PC-3 (cell line): Measurements from ENCODE around the gene EME2. TPM values are rescaled to one million over a fixed set of nuclear protein-coding genes. Genes with fewer than 3 reads are reported as not detected.

Experiments used
- ATAC-seq: fragments of 200-7000 bp; cut with Tn5 transposase; 2 replicates; pipeline ENCODE4 v1.9.1; 2020; ENCODE audit warnings: mild to moderate bottlenecking, moderate library complexity
- BruUV-seq: library from RNA; stranded (reverse); fragments of 400-500 nt; replicated peaks from 2 replicates; lab custom pipeline; 2021; lab: Mats Ljungman, UMichigan
- CTCF ChIA-PET: fragments of 300-600 bp; sonication (Branson Sonifier 250); formaldehyde crosslinking; loops from one replicate; lab custom pipeline; 2022; ENCODE audit warnings: antibody characterized with exemption; lab: Charles Lee
- POLR2A ChIA-PET: fragments of 300-600 bp; sonication (Branson Sonifier 250); formaldehyde crosslinking; loops from one replicate; lab custom pipeline; 2022; ENCODE audit warnings: antibody characterized with exemption; ENCODE audit not compliant: unreplicated experiment; lab: Charles Lee
- DNase-seq: peaks from one replicate; pipeline ENCODE4 v3.0.0-alpha.2; 2015
- H2AFZ ChIP-seq: fragments of 300-600 bp; sonication (generic); 2 replicates; pipeline ENCODE4 v1.6.0; 2016; ENCODE audit warnings: antibody characterized with exemption, low read length
- H3F3A ChIP-seq: fragments of 300-600 bp; sonication (generic); one replicate; pipeline ENCODE4 v1.6.0; 2017; ENCODE audit warnings: antibody characterized with exemption, low read length, control low read depth, mild to moderate bottlenecking; ENCODE audit not compliant: unreplicated experiment
- H3K27ac ChIP-seq: fragments of 300-600 bp; sonication (generic); 2 replicates; pipeline ENCODE4 v1.5.1; 2016; ENCODE audit warnings: mild to moderate bottlenecking, low read length
- H3K27me3 ChIP-seq: fragments of 300-600 bp; sonication (generic); 2 replicates; pipeline ENCODE4 v1.6.1; 2016; ENCODE audit warnings: low read length, mixed read lengths
- H3K36me3 ChIP-seq: fragments of 300-600 bp; sonication (generic); 2 replicates; pipeline ENCODE4 v1.6.1; 2016; ENCODE audit warnings: low read depth, mixed run types, low read length, mixed read lengths
- H3K4me1 ChIP-seq: fragments of 300-600 bp; sonication (generic); 2 replicates; pipeline ENCODE4 v1.5.1; 2016; ENCODE audit warnings: low read length; ENCODE audit not compliant: insufficient read depth
- H3K4me2 ChIP-seq: fragments of 300-600 bp; sonication (generic); 2 replicates; pipeline ENCODE4 v1.6.0; 2016; ENCODE audit warnings: low read length
- H3K4me3 ChIP-seq: fragments of 300-600 bp; sonication (generic); 2 replicates; pipeline ENCODE4 v1.5.1; 2016; ENCODE audit warnings: mild to moderate bottlenecking, low read length, mixed read lengths
- H3K79me2 ChIP-seq: fragments of 300-600 bp; sonication (generic); 2 replicates; pipeline ENCODE4 v1.6.1; 2017; ENCODE audit warnings: low read length, mixed read lengths
- H3K9ac ChIP-seq: fragments of 300-600 bp; sonication (generic); 2 replicates; pipeline ENCODE4 v1.6.0; 2016; ENCODE audit warnings: mild to moderate bottlenecking, low read length
- H3K9me2 ChIP-seq: fragments of 300-600 bp; sonication (generic); replicated peaks from 2 replicates; pipeline ENCODE4 v1.6.1; 2016; ENCODE audit warnings: mixed run types, low read length, mixed read lengths
- H3K9me3 ChIP-seq: fragments of 300-600 bp; sonication (generic); 2 replicates; pipeline ENCODE4 v1.6.1; 2016; ENCODE audit warnings: low read length, mixed read lengths
- H4K20me1 ChIP-seq: fragments of 300-600 bp; sonication (generic); 2 replicates; pipeline ENCODE4 v1.6.1; 2016; ENCODE audit warnings: low read length, mixed read lengths
- CTCF ChIP-seq: fragments of 300-600 bp; sonication (generic); conservative IDR thresholded peaks from 2 replicates; pipeline ENCODE4 v1.5.1; 2017; ENCODE audit warnings: antibody characterized with exemption, low read depth, mild to moderate bottlenecking, low read length
- EZH2 ChIP-seq: fragments of 300-600 bp; sonication (generic); IDR thresholded peaks from one replicate; pipeline ENCODE4 v1.6.1; 2017; ENCODE audit warnings: antibody characterized with exemption, mild to moderate bottlenecking, low read length; ENCODE audit not compliant: unreplicated experiment
- EZH2phosphoT487 ChIP-seq: fragments of 300-600 bp; sonication (generic); IDR thresholded peaks from 2 replicates; pipeline ENCODE4 v1.6.1; 2018; ENCODE audit warnings: mild to moderate bottlenecking, antibody characterized with exemption, low read length, borderline replicate concordance
- intact Hi-C: fragments of 100-400 bp; cut with micrococcal nuclease; formaldehyde crosslinking; loops from 2 replicates; pipeline ENCODE4 v1.9.0; 2023
- total RNA-seq: library from RNA; depleted of rRNA; stranded (reverse); fragments of >200 nt; gene quantifications from 2 replicates; pipeline ENCODE4 v1.2.3, GENCODE V29; 2014

The EME2 gene
- total RNA-seq, 1 experiment from 2014 or later, result 12.5 TPM

GRCh38 chr16:1779234-1779701 lies 6.7 kb downstream of the EME2 start:
- H3K27ac ChIP-seq, result no peak overlapping the region
- TF ChIP-seq EZH2 (no peak), CTCF (no peak), EZH2phosphoT487 (no peak)
- no peaks in the 10 kb centered on the region for H3K9me3 ChIP-seq
- ChIA-PET POLR2A (no interaction called here), CTCF (no interaction called here)
- H3K79me2 ChIP-seq, result peaks cover 38% of the 10 kb centered on the region
- no peaks in the 10 kb centered on the region for H3F3A ChIP-seq
- no peak overlapping the region for H3K4me2 ChIP-seq
- H3K9me2 ChIP-seq, result no peaks in the 10 kb centered on the region
- ATAC-seq (no peak), DNase-seq (no peak)
- intact Hi-C loops, result no loop called here
- no peak overlapping the region for H3K9ac ChIP-seq
- H3K4me1 ChIP-seq, result peaks cover 15% of the 10 kb centered on the region; the same call in 1 of the 2 replicates
- no peaks in the 10 kb centered on the region for H3K36me3 ChIP-seq
- peaks cover 3% of the 10 kb centered on the region; the same call in 1 of the 2 replicates for H4K20me1 ChIP-seq
- H3K4me3 ChIP-seq, result no peak overlapping the region
- BruUV-seq, result no TSS peak
- no peaks in the 10 kb centered on the region for H3K27me3 ChIP-seq
- no peak overlapping the region for H2AFZ ChIP-seq

- Histone ChIP-seq H3K4me1 (peaks cover 11% of the 10 kb centered on the region; the same call in 1 of the 2 replicates), H3K4me2 (no peak overlapping the region), H3K9me2 (no peaks in the 10 kb centered on the region), H3F3A (no peaks in the 10 kb centered on the region), H2AFZ (no peak overlapping the region), H4K20me1 (no peaks in the 10 kb centered on the region), H3K4me3 (no peak overlapping the region), H3K79me2 (peaks cover 38% of the 10 kb centered on the region), H3K9me3 (no peaks in the 10 kb centered on the region), H3K27ac (no peak overlapping the region), H3K36me3 (no peaks in the 10 kb centered on the region), H3K27me3 (no peaks in the 10 kb centered on the region), H3K9ac (no peak overlapping the region)
- ChIA-PET CTCF (no interaction called here), POLR2A (no interaction called here)
- BruUV-seq, result TSS peak; percentile 52
- no peak for DNase-seq
- intact Hi-C loops, result no loop called here
- TF ChIP-seq EZH2 (no peak), CTCF (no peak), EZH2phosphoT487 (no peak)
- no peak for ATAC-seq
Measured at GRCh38 chr16:1779741-1780676, 7.4 kb downstream of the EME2 start.

GRCh38 chr16:1780677-1781072 lies 8.1 kb downstream of the EME2 start:
- Histone ChIP-seq H3F3A (no peaks in the 10 kb centered on the region), H3K4me2 (peak overlapping the region; percentile 93), H3K27ac (no peak overlapping the region), H2AFZ (no peak overlapping the region), H3K4me1 (peaks cover 11% of the 10 kb centered on the region; the same call in 1 of the 2 replicates), H3K9me3 (no peaks in the 10 kb centered on the region), H3K79me2 (peaks cover 40% of the 10 kb centered on the region), H3K9me2 (no peaks in the 10 kb centered on the region), H3K27me3 (no peaks in the 10 kb centered on the region), H4K20me1 (no peaks in the 10 kb centered on the region), H3K4me3 (peak overlapping the region; percentile 85; the same call in 1 of the 2 replicates), H3K9ac (no peak overlapping the region), H3K36me3 (no peaks in the 10 kb centered on the region)
- intact Hi-C loops, result no loop called here
- ChIA-PET CTCF (no interaction called here), POLR2A (no interaction called here)
- no TSS peak for BruUV-seq
- DNase-seq, result no peak
- no peak for ATAC-seq
- TF ChIP-seq EZH2phosphoT487 (no peak), CTCF (no peak), EZH2 (no peak)
